ENCODE measurements around the gene CRYBB2.
"Not testable (repeated sequence)": the region's sequence is repeated elsewhere in the genome, so short reads cannot be mapped to it uniquely, and the experiment has no call there.

GRCh38 chr22:25204547-25204946 lies 14.9 kb upstream of the CRYBB2 start:
- not testable (repeated sequence) for TF ChIP-seq POLR2A, CTCF (IDR thresholded peaks at IDR 0.05)
